Forelimb muscle (tissue), 1 donor: ENCODE measurements around the gene MOCS3. TPM values are rescaled to one million over a fixed set of nuclear protein-coding genes. Genes with fewer than 3 reads are reported as not detected.
"Not testable (repeated sequence)": the region's sequence is repeated elsewhere in the genome, so short reads cannot be mapped to it uniquely, and the experiment has no call there.

Source experiments
- DNase-seq: peaks from one replicate; pipeline ENCODE4 v3.0.0-alpha.2; 2013; ENCODE audit warnings: low read depth
- polyA plus RNA-seq: library from polyadenylated mRNA; unstranded; fragments of 120-200 nt; gene quantifications from one replicate; pipeline ENCODE4 v1.2.1, GENCODE V29; 2013; ENCODE audit not compliant: insufficient read length

MOCS3 gene
- polyA plus RNA-seq, 1 donor: 3.0 TPM

DNA sequence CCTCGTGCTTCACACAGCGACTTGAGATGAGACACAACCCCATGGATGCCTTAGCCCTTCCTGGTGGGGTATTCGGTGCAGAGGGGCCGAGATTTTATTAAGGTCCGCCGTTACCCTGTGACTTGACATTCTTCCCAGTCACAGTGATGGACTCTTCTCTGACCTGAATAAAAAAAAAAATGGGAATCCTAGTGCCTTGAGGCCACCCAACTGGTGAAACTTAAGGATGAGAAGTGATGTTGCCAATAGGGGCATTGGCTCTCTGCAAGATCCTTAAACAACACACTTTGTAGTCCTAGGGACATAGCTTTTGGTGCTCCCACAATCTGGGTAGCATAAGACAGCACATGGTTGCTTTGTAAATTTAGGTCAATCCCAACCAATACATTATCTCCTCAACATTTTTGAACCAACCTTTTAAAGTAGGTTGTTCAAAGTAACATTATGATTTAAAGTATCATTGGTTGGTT lies 26.6 kb upstream of the MOCS3 start:
- no peak for DNase-seq

DNA sequence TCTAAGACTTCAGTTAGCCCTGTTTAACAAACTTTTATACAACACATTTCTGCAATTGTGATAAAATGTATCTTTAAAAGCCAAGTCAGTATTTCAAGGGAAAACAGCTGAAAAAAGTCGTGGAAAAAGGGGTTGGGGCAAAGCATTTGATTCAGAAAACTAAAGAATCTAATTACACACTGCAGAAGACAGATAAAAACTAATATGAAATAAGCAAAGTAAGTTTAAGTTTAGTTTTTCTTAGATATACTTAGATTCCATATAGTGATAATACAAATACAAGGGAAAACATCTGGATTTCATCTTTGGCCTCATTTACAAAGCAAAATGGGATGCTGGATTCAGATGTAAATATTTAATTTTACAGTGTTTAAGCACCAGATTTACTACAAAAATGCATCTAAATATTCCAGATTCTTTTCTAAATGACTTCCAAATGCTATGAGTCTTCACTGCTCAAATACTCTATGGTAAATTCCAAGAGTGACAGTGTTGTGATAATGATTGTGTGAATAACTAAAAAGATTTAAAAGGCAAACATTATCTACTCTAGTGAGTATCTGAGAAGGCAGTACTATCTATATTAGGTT lies 25.8 kb upstream of the MOCS3 start:
- no peak for DNase-seq

DNA sequence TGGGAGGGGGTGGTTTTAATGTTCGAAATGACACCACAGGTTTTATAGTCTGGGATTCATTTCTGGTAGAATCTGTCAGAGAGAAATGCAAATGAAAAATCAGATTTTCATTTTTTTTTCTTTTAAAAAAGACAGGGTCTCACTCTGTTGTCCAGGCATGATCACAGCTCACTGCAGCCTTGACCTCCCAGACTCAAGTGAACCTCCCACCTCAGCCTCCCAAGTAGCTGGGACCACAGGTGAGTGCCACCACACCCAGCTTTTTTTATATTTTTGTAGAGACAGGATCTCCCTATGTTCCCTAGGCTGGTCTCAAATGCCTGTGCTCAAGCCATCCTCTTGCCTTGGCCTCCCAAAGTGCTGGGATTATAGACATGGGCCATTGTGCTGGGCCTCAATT lies 25.0 kb upstream of the MOCS3 start:
- no peak for DNase-seq

- no peak for DNase-seq
These were observed 15.5 kb upstream of the MOCS3 start for GRCh38 chr20:50943069-50943468.

DNA sequence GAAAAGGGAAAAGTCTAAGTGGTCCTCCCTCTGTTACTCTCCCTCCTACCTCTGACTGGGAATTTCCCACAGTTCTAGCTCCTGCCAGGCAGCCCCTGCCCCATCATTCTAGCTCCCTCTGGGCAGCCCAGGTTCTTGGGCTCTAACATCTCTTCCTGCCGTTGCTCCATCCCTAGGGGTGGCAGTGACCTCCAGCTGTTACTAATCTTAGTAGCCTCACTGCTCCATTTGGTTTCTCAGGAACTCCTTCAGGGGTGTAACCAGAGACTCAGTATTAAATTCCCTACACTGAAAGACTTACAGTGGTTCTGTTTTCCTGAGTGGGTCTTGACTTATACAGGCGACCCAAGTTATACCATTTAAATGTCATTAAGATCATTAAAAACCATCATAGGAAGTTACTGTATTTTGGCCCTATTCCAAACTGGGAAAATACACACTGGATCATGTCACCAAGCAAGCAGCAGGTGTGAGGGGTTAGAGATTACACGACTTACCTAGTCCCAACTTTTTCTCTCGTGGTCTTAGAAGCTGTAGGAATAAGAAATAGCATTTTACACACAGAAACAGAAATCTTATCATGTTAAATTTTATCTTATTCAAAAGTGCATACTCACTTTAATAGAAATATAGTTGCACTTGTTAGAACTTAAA lies 10.4 kb upstream of the MOCS3 start:
- DNase-seq: no peak

- no peak for DNase-seq
These were observed 5.4 kb upstream of the MOCS3 start for GRCh38 chr20:50953196-50953595.

GRCh38 chr20:50953821-50954220 lies 4.8 kb upstream of the MOCS3 start:
- no peak for DNase-seq

- no peak for DNase-seq
These were observed 1.3 kb upstream of the MOCS3 start for GRCh38 chr20:50957276-50957675.

GRCh38 chr20:50957798-50958614 lies 612 bp upstream of the MOCS3 start, which contains the start of gene DPM1:
Gene DPM1, minus strand, starts transcription at chr20:50958532. Its CDS starts 9 bp downstream, at chr20:50958523.
- DNase-seq: no peak

GRCh38 chr20:50959543-50960126 lies 1.0 kb downstream of the MOCS3 start:
- DNase-seq: no peak

DNA sequence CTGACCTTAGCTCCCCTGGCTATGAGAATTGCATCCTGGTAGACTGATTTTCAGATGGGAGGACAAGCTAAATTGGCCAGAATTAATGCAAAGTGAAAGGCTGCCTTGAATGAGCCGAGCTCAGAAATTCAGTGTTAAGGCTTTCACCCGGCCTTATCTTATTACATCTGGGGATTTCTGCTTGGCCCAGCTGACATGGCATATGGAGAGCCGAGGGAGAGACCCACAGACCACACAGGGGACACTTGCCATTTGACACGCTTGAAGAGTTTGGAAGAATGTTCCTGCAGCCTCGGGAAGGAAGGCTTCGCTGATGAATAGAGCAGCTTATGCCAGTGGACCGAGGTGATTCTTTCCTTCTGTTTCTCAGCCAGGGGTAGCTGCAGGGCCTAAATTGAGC lies 9.0 kb downstream of the MOCS3 start:
- DNase-seq: no peak

DNA sequence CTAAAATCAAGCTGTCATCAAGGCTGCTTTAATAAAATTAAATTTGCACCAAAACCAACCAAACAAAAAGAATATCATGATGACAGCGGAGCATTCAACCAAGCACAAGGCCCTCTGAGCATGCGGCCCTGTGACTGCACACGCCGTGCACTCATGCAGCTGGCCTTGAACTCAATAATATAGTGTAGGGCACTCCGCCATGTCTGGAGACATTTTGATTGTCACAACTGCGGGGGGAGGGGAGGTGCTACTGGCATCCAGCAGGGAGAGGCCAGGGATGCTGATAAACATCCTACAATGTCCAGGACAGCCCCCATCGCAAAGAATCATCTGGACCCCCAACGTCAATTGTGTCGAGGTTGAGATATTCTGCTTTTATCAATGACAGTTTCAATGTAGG lies 9.7 kb downstream of the MOCS3 start:
- DNase-seq: no peak

DNA sequence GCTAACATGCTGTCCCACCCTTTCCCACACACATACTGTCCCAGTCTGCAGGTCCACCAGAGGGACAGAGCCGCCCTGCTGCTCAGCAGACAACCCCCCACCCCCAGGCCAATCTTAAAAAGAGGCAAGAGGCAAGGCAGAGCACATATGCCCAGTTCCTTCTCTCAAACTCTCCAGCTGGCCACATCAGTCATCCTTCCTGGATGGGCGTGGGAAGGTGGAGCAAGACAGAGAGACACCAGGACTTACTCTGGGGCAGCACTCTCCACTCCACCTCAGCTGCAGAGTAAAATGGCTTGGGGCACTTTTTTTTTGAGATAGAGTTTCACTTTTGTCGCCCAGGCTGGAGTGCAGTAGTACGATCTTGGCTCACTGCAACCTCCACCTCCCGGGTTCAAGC lies 10.8 kb downstream of the MOCS3 start:
- no peak for DNase-seq

DNA sequence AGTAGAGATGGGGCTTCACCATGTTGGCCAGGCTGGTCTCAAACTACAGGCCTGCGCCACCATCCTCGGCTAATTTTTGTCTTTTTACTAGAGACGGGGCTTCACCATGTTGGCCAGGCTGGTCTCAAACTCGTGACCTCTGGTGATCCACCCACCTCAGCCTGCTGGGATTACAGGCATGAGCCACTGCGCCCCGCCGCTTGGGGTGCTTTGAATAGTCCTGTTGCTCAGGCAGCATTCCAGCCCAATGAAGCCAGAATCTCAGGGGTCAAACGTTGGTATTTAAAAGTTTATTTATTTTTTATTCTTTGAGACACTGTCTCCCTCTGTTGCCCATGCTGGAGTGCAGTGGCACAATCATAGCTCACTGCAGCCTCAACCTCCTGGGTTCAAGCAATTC lies 11.3 kb downstream of the MOCS3 start:
- DNase-seq: no peak

- DNase-seq: no peak
These were observed 17.2 kb downstream of the MOCS3 start for GRCh38 chr20:50975701-50976330.

GRCh38 chr20:50977066-50978021 lies 18.7 kb downstream of the MOCS3 start:
- DNase-seq: no peak

DNA sequence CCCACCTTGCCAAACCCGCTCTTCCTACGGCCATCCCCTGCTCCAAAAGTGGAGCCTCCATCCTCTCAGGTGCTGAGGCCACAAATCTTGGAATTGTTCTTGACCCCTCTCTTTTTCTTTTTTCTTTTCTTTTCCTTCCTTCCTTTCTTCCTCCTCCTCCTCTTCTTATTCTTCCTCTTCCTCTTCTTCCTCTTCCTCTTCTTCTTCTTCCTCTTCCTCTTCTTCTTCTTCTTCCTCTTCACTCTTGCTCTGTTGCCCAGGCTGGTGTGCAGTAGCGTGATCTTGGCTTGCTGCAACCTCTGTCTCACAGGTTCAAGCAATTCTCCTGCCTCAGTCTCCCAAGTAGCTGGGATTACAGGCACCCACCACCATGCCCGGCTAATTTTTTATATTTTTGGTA lies 19.9 kb downstream of the MOCS3 start:
- not testable (repeated sequence) for DNase-seq

- no peak for DNase-seq
These were observed 21.6 kb downstream of the MOCS3 start for GRCh38 chr20:50980071-50980681.

DNA sequence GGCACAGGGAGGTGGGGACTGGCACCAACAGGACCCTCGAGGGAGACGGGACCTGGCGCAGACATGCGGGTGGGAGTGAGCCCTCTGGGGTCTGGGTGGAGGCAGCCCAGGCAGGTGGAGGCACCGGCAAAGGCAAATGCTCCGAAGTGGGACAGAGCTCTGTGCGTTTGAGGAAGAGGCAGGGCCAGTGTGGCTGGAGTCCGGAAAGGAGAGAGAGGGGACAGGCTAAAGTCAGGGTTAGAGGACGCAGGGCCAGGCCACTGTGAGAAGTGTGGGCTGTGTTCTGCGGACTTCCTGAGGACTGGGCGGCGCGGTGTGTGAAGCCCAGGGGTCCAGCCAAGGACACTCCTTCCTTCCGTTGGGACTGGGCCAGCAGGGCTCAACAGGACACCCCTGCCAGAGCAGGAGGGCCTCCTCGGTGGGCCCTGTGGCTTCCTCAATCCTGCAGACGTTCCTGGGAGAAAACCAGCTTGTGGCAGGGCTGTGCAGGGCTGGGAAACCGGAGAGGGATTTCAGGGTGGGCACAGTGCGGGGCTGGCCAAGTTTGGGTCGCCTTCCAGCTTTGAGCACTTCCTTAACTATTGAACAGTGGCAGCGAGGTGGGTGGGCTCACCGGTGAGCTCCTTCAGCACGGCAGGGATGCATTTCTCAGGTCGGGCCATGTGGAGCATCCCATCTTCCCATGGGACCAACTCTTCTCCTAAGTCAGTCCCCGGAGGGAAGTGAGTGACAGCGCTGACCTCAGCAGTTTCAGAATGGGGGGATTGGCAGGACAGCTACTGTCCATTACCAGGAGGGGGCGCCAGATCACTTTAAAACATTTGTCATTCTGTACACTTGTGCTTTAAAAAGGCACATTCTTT lies 22.5 kb downstream of the MOCS3 start:
- DNase-seq: no peak
